GM21825 (cell line): Measurements from ENCODE around the gene YRDC.

Experiments
- ATAC-seq: cut with Tn5 transposase; IDR thresholded peaks from one replicate; pipeline ENCODE4 v1.9.1; 2021; ENCODE audit warnings: mild to moderate bottlenecking, moderate library complexity; ENCODE audit not compliant: unreplicated experiment

Gene YRDC

GRCh38 chr1:37807555-37808368 is at the start of gene YRDC, which contains the start of gene C1orf122:
YRDC (minus strand) TSS chr1:37808208; CDS start chr1:37808180, 28 bp downstream.
C1orf122 (plus strand) TSS chr1:37807790; CDS start chr1:37808405, 615 bp downstream.
- peak; percentile 76 for ATAC-seq

- ATAC-seq, result no peak
Observed at GRCh38 chr1:37854406-37854805, 46.4 kb upstream of the YRDC start.

DNA sequence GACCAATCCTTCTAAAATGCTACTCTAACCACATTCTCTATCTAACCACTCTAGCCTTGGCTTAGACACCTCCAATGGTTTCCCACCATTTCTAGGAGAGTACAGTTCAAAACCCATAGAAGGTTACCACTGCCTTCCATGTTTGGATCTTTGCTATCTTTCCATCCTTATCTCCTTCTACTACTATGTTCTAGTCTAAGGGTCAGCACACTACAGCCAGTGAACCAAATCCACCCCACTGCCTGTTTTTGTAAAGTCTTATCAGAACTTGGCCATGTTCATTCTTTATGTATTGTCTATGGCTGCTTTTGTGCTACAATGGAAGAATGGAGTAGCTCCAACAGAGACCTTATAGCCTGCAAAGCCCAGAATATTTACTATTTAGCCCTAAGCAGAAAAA is 45.1 kb upstream of the YRDC start:
- no peak for ATAC-seq

GRCh38 chr1:37851782-37852210 is 43.8 kb upstream of the YRDC start:
- no peak for ATAC-seq

DNA sequence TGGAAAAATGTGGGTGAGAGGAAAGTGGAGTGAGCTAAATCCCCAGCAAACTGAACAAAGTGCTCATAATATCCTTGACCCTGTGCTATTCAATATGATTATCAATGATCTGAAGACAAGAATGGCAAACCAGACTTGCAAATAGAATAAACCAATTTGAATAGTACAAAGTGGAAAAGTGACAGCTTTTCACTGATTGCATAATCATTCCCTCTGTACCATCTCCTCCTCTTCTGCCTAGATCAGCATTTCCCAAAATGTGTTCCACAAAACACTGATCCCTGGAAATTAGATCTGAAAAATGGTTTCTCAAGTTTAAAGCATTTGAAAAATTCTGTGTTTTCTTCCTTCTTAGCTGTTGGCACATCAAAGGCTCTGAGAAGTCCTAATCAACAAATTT is 43.3 kb upstream of the YRDC start:
- ATAC-seq, result no peak

DNA sequence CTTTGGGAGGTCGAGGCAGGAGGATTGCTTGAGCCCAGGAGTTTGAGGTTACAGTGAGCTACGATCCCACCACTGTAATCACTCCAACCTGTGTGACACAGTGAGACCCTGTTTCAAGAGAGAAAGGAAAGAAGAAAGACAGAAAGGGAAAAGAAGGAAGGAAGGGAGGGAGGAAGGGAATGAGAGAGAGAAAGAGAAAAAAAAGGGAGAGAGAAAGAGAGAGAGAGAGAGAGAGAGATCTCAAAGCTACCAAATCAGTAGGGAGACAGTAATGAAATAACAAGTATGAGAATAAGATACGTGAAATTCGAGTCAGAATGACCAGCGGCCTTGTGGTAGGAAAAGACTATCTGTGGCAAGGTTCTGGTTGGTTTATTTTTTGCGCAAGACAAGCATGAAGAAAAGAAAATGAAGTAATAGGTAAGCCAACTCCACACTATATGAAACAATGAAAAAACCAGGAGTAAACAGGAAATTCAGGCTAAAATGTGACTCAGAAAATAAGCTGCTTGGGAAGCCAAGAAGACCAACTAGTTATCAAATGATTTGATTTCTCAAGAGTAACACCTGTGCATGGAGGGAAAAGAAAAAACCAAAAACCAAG is 42.4 kb upstream of the YRDC start:
- no peak for ATAC-seq

- ATAC-seq, result no peak
Observed at GRCh38 chr1:37849480-37849879, 41.5 kb upstream of the YRDC start.

DNA sequence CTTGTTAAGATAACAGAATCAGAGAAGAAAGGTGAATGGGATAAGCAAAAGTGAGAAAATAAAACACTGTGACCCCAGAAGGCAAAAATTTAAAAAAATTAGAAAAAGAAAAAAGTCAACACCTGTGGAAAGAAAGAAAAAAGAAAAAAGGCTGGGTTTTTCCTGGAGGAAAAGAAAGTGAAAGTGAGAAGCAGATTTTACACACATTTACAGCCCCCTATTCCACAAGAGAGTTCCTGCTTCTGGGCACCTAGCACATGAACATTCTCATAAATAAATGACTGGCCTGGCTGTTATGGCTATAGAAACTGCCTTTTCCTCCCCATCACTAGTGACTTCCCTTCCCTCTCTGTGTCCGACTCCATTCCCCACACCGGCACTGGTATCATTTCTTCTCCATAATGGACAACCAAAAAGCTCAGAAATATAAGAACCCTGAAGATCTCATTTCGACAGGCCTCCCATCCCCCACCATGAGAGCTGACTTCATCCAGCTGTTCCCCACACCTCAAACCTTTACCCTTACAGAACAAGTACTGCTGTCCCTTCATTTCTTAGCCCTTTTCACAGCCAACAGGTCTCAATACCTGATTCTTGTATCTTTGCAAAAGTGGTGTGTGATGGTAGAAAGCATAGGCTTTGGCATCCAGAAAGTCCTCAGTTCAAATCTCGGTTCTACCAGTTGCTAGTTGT is 38.8 kb upstream of the YRDC start:
- ATAC-seq, result no peak

- ATAC-seq, result no peak
Observed at GRCh38 chr1:37845786-37846185, 37.8 kb upstream of the YRDC start.

DNA sequence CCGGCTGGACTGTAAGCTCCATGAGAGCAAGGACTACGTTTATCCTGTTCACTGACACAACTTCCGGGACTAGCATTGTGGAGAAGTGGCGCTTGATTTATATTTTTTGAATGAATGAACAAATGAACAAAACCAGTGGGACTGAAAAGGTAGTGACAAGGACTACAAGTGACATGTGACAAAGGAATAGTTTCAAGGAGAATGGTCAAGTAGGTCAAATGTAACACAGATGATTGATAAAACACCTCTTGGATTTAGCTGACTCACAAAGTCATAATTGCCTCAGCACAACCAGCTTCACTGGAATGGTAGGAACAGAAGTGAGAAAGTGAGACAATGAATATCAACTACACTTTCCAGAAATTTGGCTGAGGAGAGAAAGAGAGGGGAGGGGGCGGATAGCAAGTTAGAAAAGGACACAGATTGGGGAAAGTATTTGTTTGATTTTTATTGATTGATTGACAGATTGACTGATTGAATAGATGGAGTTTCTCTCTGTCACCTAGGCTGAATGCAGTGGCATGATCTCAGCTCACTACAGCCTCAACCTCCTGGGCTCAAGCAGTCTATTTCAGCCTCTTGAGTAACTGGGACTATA is 37.1 kb upstream of the YRDC start:
- ATAC-seq, result no peak

- no peak for ATAC-seq
Observed at GRCh38 chr1:37844536-37844935, 36.5 kb upstream of the YRDC start.

GRCh38 chr1:37841652-37842051 is 33.6 kb upstream of the YRDC start:
- ATAC-seq, result no peak

GRCh38 chr1:37840711-37841110 is 32.7 kb upstream of the YRDC start:
- ATAC-seq, result no peak

DNA sequence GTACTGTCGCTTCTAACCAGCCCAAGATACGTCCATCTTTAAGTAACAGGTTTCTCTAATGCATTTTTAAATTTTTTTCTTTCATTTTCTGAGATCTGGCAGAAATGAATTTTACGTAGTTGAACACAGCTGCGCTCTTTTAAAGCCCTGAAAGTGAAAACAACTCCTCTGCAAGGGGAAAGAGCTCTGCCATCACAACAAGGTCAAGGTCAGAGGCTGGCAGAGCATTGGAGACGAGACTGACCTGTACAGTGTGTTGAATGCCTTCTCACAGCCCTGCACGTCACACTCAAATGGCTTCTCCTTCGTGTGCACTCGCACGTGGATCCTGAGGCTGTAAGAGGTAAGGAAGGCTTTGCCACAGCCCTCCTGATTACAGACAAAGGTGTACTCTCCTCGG is 31.7 kb upstream of the YRDC start:
- ATAC-seq, result no peak

DNA sequence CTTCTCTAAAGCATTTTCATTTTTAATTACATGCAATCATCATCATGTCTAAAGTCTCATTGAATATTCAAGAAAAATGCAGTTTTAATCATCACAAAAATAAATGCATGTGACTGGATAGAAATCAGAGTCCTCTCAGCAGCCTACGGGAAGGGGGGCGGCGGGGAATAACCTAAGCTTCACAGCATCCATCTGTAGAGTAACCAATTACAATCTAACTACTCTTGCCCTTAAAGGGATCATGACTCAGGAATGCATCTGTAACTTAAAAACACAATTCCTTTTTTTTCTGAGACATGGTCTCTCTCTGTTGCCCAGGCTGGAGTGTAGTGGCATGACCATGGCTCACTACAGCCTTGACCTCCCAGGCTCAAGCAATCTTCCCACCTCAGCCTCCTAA is 28.8 kb upstream of the YRDC start:
- no peak for ATAC-seq

GRCh38 chr1:37831809-37832208 is 23.8 kb upstream of the YRDC start:
- ATAC-seq, result no peak

DNA sequence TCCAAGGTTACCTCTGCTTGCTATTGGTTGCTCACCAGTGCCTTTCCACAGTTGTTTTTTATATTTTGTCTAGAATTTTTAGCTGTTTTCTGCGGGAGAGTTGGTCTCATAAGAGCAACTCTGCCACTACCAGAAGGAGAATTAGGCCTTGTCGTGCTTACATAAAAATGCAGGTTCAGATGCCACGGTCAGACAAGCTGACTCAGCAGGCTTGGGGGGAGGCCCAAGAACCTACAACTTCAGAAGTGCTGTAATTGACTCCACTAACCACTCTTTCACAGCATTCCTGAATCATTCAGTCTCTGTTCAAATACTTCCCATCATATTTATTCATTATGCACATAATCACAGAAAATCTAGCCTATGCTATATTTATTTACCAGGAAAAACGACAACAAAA is 23.1 kb upstream of the YRDC start:
- no peak for ATAC-seq

DNA sequence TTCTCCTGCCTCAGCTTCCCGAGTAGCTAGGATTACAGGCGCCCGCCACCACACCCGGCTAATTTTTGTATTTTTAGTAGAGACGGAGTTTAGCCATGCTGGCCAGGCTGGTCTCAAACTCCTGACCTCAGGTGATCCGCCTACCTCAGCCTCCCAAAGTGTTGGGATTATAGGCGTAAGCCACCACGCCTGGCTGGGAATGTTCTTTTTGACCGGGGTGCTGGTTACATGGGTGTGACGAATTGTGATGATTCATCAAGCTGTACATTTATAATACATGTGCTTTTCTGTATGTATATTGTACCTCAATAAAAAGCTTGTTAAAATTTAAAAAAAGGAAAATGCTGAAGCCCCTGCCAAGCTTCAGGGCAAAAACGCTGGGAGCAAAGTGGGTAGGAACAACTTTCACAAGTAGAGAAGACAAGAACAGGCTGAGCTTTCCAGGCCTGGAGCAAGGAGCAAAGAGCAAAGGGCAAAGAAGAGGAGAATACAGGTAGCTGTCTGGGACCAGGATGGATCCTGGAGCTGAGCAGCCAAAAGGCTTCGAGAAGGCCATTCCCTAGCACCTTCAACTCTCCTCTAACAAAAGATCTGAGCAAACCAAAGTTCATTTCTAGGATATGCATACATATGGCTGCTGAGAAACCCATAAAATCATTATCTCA is 20.5 kb upstream of the YRDC start:
- no peak for ATAC-seq

DNA sequence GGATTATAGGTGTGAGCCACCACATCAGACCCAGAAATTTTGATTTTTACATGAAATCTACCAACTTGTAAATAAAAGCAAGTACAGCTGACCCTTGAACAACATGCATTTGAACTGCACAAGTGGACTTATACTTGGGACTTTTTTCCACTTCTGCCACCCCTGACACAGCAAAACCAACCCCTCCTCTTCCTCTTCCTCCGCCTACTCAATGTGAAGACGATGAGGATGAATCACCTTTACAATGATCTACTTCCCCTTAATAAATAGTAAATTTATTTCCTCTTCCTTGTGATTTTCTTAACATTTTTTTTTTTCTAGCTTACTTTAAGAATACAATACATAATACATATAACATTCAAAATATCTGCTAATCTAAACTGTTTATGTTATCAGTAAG is 17.5 kb upstream of the YRDC start:
- ATAC-seq, result no peak

- no peak for ATAC-seq
Observed at GRCh38 chr1:37824001-37824400, 16.0 kb upstream of the YRDC start.
